Body of pancreas (tissue), 4 donors: Measurements from ENCODE around the gene SRPK2. TPM values are rescaled to one million over a fixed set of nuclear protein-coding genes. Genes with fewer than 3 reads are reported as not detected.
"Not testable (repeated sequence)": the region's sequence is repeated elsewhere in the genome, so short reads cannot be mapped to it uniquely, and the experiment has no call there.

ENCODE experiments used
- ATAC-seq: fragments of 150-250 bp; one replicate; pipeline ENCODE4 v1.9.1; 2016
- DNase-seq, 4 donors: peaks; one replicate each; pipeline ENCODE4 v3.0.0-alpha.2; 2019
- H3K27ac ChIP-seq, 4 donors: fragments of 200-600 bp; sonication (generic); 1 replicate in 3 of 4; 2 replicates in 1 of 4; pipeline versions ENCODE4 v1.5.1 to v1.6.1; 2016 to 2019; ENCODE audit warnings: mild to moderate bottlenecking in 1 of 4, mixed read lengths in 1 of 4, moderate library complexity in 1 of 4
- H3K27me3 ChIP-seq, 2 donors: fragments of 200-600 bp; sonication (generic); one replicate each; pipeline ENCODE4 v1.6.0; 2016; ENCODE audit warnings: mild to moderate bottlenecking in 1 of 2
- H3K36me3 ChIP-seq, 2 donors: fragments of 200-600 bp; sonication (generic); replicated peaks in 1 of 2; 2 replicates each; pipeline ENCODE4 v1.5.1; 2016; ENCODE audit warnings: low read depth in 2 of 2; ENCODE audit not compliant: insufficient read depth in 1 of 2
- H3K4me1 ChIP-seq: fragments of 200-600 bp; sonication (generic); one replicate; pipeline ENCODE4 v1.6.0; 2016
- H3K4me3 ChIP-seq, 2 donors: fragments of 200-600 bp; sonication (generic); 1 replicate in 1 of 2; 2 replicates in 1 of 2; pipeline ENCODE4 v1.5.1; 2016 to 2019
- H3K9me3 ChIP-seq, 3 donors: fragments of 200-600 bp; sonication (generic); 1 replicate in 2 of 3; 2 replicates in 1 of 3; pipeline ENCODE4 v1.5.1; 2016
- CTCF ChIP-seq, 7 experiments: fragments of 450-650 bp in 4 of 7; fragments of 200-600 bp in 3 of 7; sonication (generic) in 3 of 7; IDR thresholded peaks; one replicate each; pipeline ENCODE4 v1.5.1; 2016 to 2019; ENCODE audit warnings: antibody characterized with exemption in 7 of 7
- POLR2A ChIP-seq, 3 donors: fragments of 450-650 bp; IDR thresholded peaks; one replicate each; pipeline ENCODE4 v1.6.1; 2016; ENCODE audit warnings: antibody characterized with exemption in 3 of 3, mild to moderate bottlenecking in 2 of 3
- WGBS, 2 donors: methylation state at CpG; one replicate each; pipeline ENCODE4 v1.1.5; 2017; 5-methylcytosine and 5-hydroxymethylcytosine counted together
- intact Hi-C: fragments of 100-400 bp; cut with DNase I; formaldehyde crosslinking; loops from one replicate; pipeline ENCODE4 v1.15.1; 2023
- total RNA-seq, 2 donors: library from RNA; depleted of rRNA; stranded (reverse); fragments of >200 nt; gene quantifications; one replicate each; pipeline ENCODE4 v1.1.0, GENCODE V29; 2016

SRPK2 gene
- total RNA-seq, 2 donors from 2014 or later: 23.4 to 31.1 TPM

- H3K36me3 ChIP-seq: no peaks in the 10 kb centered on the region
- no peaks in the 10 kb centered on the region for H3K27me3 ChIP-seq
- intact Hi-C loops: no loop called here
- TF ChIP-seq CTCF (IDR thresholded peaks at IDR 0.05): no peak
- TF ChIP-seq POLR2A (IDR thresholded peaks at IDR 0.05): no peak
- DNase-seq (no peak), ATAC-seq (no peak)
- no peaks in the 10 kb centered on the region for H3K4me1 ChIP-seq
- no peak overlapping the region for H3K27ac ChIP-seq
- no peak overlapping the region for H3K4me3 ChIP-seq
- WGBS, 2 donors: 89 to 94% methylated on average over 5 of the region's 5 CpGs
- no peaks in the 10 kb centered on the region for H3K9me3 ChIP-seq
Measured at GRCh38 chr7:105297309-105297708, 91.4 kb downstream of the SRPK2 start.

GRCh38 chr7:105296491-105296890 lies 92.2 kb downstream of the SRPK2 start:
- intact Hi-C loops: no loop called here
- no peaks in the 10 kb centered on the region for H3K27me3 ChIP-seq
- no peak overlapping the region for H3K4me3 ChIP-seq
- H3K36me3 ChIP-seq: no peaks in the 10 kb centered on the region
- H3K4me1 ChIP-seq: no peaks in the 10 kb centered on the region
- no peak for DNase-seq
- ATAC-seq: no peak
- TF ChIP-seq POLR2A (IDR thresholded peaks at IDR 0.05) (no peak), CTCF (IDR thresholded peaks at IDR 0.05) (no peak)
- no peaks in the 10 kb centered on the region for H3K9me3 ChIP-seq
- H3K27ac ChIP-seq: no peak overlapping the region

GRCh38 chr7:105295596-105296352 lies 92.9 kb downstream of the SRPK2 start:
- Histone ChIP-seq H3K27ac (no peak overlapping the region), H3K36me3 (no peaks in the 10 kb centered on the region), H3K27me3 (no peaks in the 10 kb centered on the region), H3K4me1 (no peaks in the 10 kb centered on the region), H3K4me3 (no peak overlapping the region), H3K9me3 (no peaks in the 10 kb centered on the region)
- ATAC-seq: no peak
- 90 to 92% methylated on average over 1 of the region's 1 CpG for WGBS, 2 donors
- intact Hi-C loops: no loop called here
- TF ChIP-seq CTCF (IDR thresholded peaks at IDR 0.05): no peak
- no peak for TF ChIP-seq POLR2A (IDR thresholded peaks at IDR 0.05)
- DNase-seq: no peak

- intact Hi-C loops, H3K4me1 ChIP-seq, H3K27ac ChIP-seq, ATAC-seq, H3K4me3 ChIP-seq, H3K27me3 ChIP-seq, H3K9me3 ChIP-seq, H3K36me3 ChIP-seq, DNase-seq: not testable (repeated sequence)
- WGBS, 2 donors: 94 to 98% methylated on average over 6 of the region's 6 CpGs
Measured at GRCh38 chr7:105294482-105294881, 94.2 kb downstream of the SRPK2 start.

- no peak overlapping the region for H3K4me3 ChIP-seq
- no peaks in the 10 kb centered on the region for H3K36me3 ChIP-seq
- no peaks in the 10 kb centered on the region for H3K9me3 ChIP-seq
- ATAC-seq (no peak), DNase-seq (no peak)
- H3K27me3 ChIP-seq: no peaks in the 10 kb centered on the region
- H3K27ac ChIP-seq: no peak overlapping the region
- TF ChIP-seq POLR2A (IDR thresholded peaks at IDR 0.05) (no peak), CTCF (IDR thresholded peaks at IDR 0.05) (no peak)
- intact Hi-C loops: no loop called here
- 71 to 72% methylated on average over 3 of the region's 3 CpGs for WGBS, 2 donors
- H3K4me1 ChIP-seq: no peaks in the 10 kb centered on the region
Measured at GRCh38 chr7:105289704-105290103, 99.0 kb downstream of the SRPK2 start.
